ENCODE measurements around the gene HIBCH.

DNA sequence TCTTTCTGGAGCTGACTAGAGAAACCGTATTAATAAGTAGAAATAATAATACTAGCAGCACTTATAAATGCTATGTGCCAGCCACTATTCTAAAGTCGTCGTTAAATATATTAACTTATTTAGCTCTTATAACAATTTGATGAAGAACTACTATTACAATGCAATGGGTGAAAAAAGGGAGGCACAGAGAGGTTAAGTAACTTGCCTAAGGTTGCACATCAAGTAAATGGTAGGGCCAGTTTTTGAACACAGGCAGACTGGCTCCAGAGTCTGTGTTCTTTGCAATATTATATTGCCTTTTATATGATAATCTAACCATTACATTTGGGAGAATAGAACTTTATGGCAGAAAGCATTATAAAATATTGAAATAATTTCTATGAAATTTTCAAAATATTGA is 41.3 kb upstream of the HIBCH start:
- no peak for TF ChIP-seq POLR2AphosphoS5 (IDR thresholded peaks at IDR 0.05; ENCODE audit: low read depth)
- TF ChIP-seq, protein P1, sequence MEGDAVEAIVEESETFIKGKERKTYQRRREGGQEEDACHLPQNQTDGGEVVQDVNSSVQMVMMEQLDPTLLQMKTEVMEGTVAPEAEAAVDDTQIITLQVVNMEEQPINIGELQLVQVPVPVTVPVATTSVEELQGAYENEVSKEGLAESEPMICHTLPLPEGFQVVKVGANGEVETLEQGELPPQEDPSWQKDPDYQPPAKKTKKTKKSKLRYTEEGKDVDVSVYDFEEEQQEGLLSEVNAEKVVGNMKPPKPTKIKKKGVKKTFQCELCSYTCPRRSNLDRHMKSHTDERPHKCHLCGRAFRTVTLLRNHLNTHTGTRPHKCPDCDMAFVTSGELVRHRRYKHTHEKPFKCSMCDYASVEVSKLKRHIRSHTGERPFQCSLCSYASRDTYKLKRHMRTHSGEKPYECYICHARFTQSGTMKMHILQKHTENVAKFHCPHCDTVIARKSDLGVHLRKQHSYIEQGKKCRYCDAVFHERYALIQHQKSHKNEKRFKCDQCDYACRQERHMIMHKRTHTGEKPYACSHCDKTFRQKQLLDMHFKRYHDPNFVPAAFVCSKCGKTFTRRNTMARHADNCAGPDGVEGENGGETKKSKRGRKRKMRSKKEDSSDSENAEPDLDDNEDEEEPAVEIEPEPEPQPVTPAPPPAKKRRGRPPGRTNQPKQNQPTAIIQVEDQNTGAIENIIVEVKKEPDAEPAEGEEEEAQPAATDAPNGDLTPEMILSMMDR (IDR thresholded peaks at IDR 0.05; ENCODE audit: insufficient read depth, low read length), result no peak
- TF ChIP-seq, protein P2, sequence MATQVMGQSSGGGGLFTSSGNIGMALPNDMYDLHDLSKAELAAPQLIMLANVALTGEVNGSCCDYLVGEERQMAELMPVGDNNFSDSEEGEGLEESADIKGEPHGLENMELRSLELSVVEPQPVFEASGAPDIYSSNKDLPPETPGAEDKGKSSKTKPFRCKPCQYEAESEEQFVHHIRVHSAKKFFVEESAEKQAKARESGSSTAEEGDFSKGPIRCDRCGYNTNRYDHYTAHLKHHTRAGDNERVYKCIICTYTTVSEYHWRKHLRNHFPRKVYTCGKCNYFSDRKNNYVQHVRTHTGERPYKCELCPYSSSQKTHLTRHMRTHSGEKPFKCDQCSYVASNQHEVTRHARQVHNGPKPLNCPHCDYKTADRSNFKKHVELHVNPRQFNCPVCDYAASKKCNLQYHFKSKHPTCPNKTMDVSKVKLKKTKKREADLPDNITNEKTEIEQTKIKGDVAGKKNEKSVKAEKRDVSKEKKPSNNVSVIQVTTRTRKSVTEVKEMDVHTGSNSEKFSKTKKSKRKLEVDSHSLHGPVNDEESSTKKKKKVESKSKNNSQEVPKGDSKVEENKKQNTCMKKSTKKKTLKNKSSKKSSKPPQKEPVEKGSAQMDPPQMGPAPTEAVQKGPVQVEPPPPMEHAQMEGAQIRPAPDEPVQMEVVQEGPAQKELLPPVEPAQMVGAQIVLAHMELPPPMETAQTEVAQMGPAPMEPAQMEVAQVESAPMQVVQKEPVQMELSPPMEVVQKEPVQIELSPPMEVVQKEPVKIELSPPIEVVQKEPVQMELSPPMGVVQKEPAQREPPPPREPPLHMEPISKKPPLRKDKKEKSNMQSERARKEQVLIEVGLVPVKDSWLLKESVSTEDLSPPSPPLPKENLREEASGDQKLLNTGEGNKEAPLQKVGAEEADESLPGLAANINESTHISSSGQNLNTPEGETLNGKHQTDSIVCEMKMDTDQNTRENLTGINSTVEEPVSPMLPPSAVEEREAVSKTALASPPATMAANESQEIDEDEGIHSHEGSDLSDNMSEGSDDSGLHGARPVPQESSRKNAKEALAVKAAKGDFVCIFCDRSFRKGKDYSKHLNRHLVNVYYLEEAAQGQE (IDR thresholded peaks at IDR 0.05; ENCODE audit: insufficient replicate concordance, low read depth), result no peak
- no peak for TF ChIP-seq GABPA (IDR thresholded peaks at IDR 0.05; ENCODE audit: low read depth)
- TF ChIP-seq SPI1 (IDR thresholded peaks at IDR 0.05; ENCODE audit: borderline replicate concordance, low read depth), result no peak

Measured in HL-60 (cell line).